Measurements from ENCODE around the gene SLC12A2.

GRCh38 chr5:128121651-128122050, 38.1 kb downstream of the SLC12A2 start:
- TF ChIP-seq CTCF (IDR thresholded peaks at IDR 0.05; ENCODE audit: poor library complexity) (no peak), EZH2phosphoT487 (IDR thresholded peaks at IDR 0.05; ENCODE audit: low read depth, severe bottlenecking, unreplicated experiment) (no peak)

Measured in hepatocyte (in vitro differentiated cells).